K562 (cell line): ENCODE data around the gene ZBTB20. TPM values are rescaled to one million over a fixed set of nuclear protein-coding genes. Genes with fewer than 3 reads are reported as not detected.

ENCODE experiments used
- ATAC-seq: fragments of 200-7000 bp; cut with Tn5 transposase; 3 replicates; pipeline ENCODE4 v1.9.1; 2020; ENCODE audit warnings: moderate library complexity
- BruUV-seq: library from RNA; stranded (reverse); fragments of 400-500 nt; replicated peaks from 2 replicates; lab custom pipeline; 2021; lab: Mats Ljungman, UMichigan
- CTCF ChIA-PET: fragments of 300-600 bp; formaldehyde crosslinking; extraction: SDS; loops from one replicate; lab custom pipeline; 2021; ENCODE audit warnings: low intra/inter-chr PET ratio; lab: Yijun Ruan, JAX
- POLR2A ChIA-PET: fragments of 300-600, 350-650 bp; sonication (Branson Sonifier 250); formaldehyde crosslinking; extraction: SDS; loops from one replicate; lab custom pipeline; 2021; ENCODE audit warnings: antibody characterized with exemption, inconsistent platforms; lab: Yijun Ruan, JAX
- DNase-seq, 4 experiments: peaks; one replicate each; pipeline versions ENCODE4 v3.0.0 to v3.0.0-alpha.2; 2011 to 2018; ENCODE audit warnings: low spot score in 3 of 4, mixed read lengths in 3 of 4; ENCODE audit errors: extremely low read depth in 1 of 4
- FAIRE-seq: peaks from 2 replicates; lab custom pipeline; 2011; peaks lifted over from hg19 to GRCh38; lab: Jason Lieb, UNC
- H2AFZ ChIP-seq: 2 replicates; pipeline ENCODE4 v1.6.0; 2011; ENCODE audit warnings: low read depth, low read length, control low read depth, inconsistent platforms
- H3K27ac ChIP-seq: fragments of 200-600 bp; 3 replicates; pipeline ENCODE4 v1.8.0; 2011; ENCODE audit warnings: low read depth, mild to moderate bottlenecking, control low read depth, inconsistent platforms, low read length, moderate library complexity, mixed read lengths; ENCODE audit errors: extremely low read depth
- H3K27me3 ChIP-seq, 2 experiments: fragments of 300-600 bp in 1 of 2; 2 replicates in 1 of 2; 3 replicates in 1 of 2; pipeline versions ENCODE4 v1.6.0 to v1.8.0; 2011; ENCODE audit warnings: inconsistent platforms in 2 of 2, low read length in 2 of 2, mild to moderate bottlenecking in 1 of 2, mixed read lengths in 1 of 2, moderate library complexity in 1 of 2; ENCODE audit not compliant: control insufficient read depth in 2 of 2, insufficient read depth in 2 of 2
- H3K36me3 ChIP-seq: fragments of 300-600 bp; 3 replicates; pipeline ENCODE4 v1.8.0; 2011; ENCODE audit warnings: mild to moderate bottlenecking, low read length, inconsistent platforms; ENCODE audit not compliant: control insufficient read depth, insufficient read depth
- H3K4me1 ChIP-seq, 2 experiments: fragments of 200-600 bp in 1 of 2; replicated peaks in 1 of 2; 2 replicates in 1 of 2; 3 replicates in 1 of 2; pipeline versions ENCODE4 v1.5.1 to v1.8.0; 2011; ENCODE audit warnings: inconsistent platforms in 2 of 2, low read length in 2 of 2, mild to moderate bottlenecking in 1 of 2, mixed read lengths in 1 of 2, moderate library complexity in 1 of 2; ENCODE audit not compliant: control insufficient read depth in 2 of 2, insufficient read depth in 2 of 2
- H3K4me2 ChIP-seq: 2 replicates; pipeline ENCODE4 v1.6.1; 2011; ENCODE audit warnings: low read length, control low read depth, inconsistent platforms, mixed read lengths; ENCODE audit not compliant: insufficient read depth
- H3K4me3 ChIP-seq: fragments of 200-600 bp; sonication (generic), shearing (Covaris generic); 2 replicates; pipeline ENCODE4 v1.5.1; 2016; ENCODE audit warnings: control low read depth, inconsistent platforms
- H3K79me2 ChIP-seq: fragments of 200-600 bp; 3 replicates; pipeline ENCODE4 v1.8.0; 2011; ENCODE audit warnings: low read length, inconsistent platforms; ENCODE audit not compliant: control insufficient read depth, insufficient read depth
- H3K9ac ChIP-seq, 2 experiments: 2 replicates each; pipeline versions ENCODE4 v1.6.0 to v1.6.1; 2011; ENCODE audit warnings: low read depth in 2 of 2, low read length in 2 of 2, control low read depth in 1 of 2, inconsistent platforms in 1 of 2, mild to moderate bottlenecking in 1 of 2, mixed read lengths in 1 of 2; ENCODE audit not compliant: insufficient read depth in 1 of 2
- H3K9me1 ChIP-seq: one replicate; pipeline ENCODE4 v1.6.0; 2011; ENCODE audit warnings: inconsistent platforms, mild to moderate bottlenecking, low read length, moderate library complexity; ENCODE audit not compliant: control insufficient read depth, insufficient read depth
- H3K9me3 ChIP-seq: replicated peaks from 2 replicates; pipeline ENCODE4 v1.5.1; 2011; ENCODE audit warnings: low read depth, low read length, inconsistent platforms; ENCODE audit not compliant: control insufficient read depth, insufficient read depth
- H4K20me1 ChIP-seq: replicated peaks from 2 replicates; pipeline ENCODE4 v1.6.1; 2011; ENCODE audit warnings: low read length, inconsistent platforms, mixed read lengths; ENCODE audit not compliant: control insufficient read depth, insufficient read depth
- BCLAF1 ChIP-seq, 2 experiments: fragments of 450-650 bp in 1 of 2; IDR thresholded peaks; 2 replicates each; pipeline ENCODE4 v1.6.1; 2011 to 2017; ENCODE audit warnings: low read depth in 2 of 2, antibody characterized with exemption in 1 of 2, borderline replicate concordance in 1 of 2, low read length in 1 of 2, mild to moderate bottlenecking in 1 of 2, mixed read lengths in 1 of 2; ENCODE audit not compliant: control insufficient read depth in 1 of 2
- FOXJ2 ChIP-seq: fragments of 200-800 bp; sonication (Bioruptor generic); IDR thresholded peaks from 2 replicates; pipeline ENCODE4 v1.6.1; 2016; ENCODE audit warnings: missing genetic modification characterization, missing compliant biosample characterization
- HNRNPH1 ChIP-seq: fragments of 200-400 bp; formaldehyde crosslinking; optimal IDR thresholded peaks from 2 replicates; pipeline ENCODE3; 2017; ENCODE audit warnings: low read depth, mild to moderate bottlenecking, low read length, moderate library complexity
- LCOR ChIP-seq: sonication (generic); formaldehyde crosslinking; IDR thresholded peaks from 2 replicates; pipeline ENCODE4 v1.8.0; 2022; ENCODE audit warnings: mild to moderate bottlenecking, missing genetic modification reagents
- MAFK ChIP-seq: IDR thresholded peaks from 2 replicates; pipeline ENCODE4 v1.6.1; 2011; ENCODE audit warnings: low read length, improper control_type of control experiment
- SMAD2 ChIP-seq: fragments of 150-350 bp; IDR thresholded peaks from 2 replicates; pipeline ENCODE4 v1.6.1; 2014; ENCODE audit warnings: low read depth, mild to moderate bottlenecking, low read length
- TFAM ChIP-seq: fragments of 250-450 bp; sonication (Bioruptor Pico); conservative IDR thresholded peaks from 2 replicates; pipeline ENCODE4 v1.5.0; 2021; ENCODE audit warnings: mild to moderate bottlenecking, moderate library complexity
- ZNF280B ChIP-seq: fragments of 250-450 bp; sonication (Bioruptor Pico); IDR thresholded peaks from 2 replicates; pipeline ENCODE4 v1.5.1; 2021; ENCODE audit warnings: mild to moderate bottlenecking
- WGBS: fragments of 100-300 bp; shearing (Covaris generic); methylation state at CpG from one replicate; pipeline ENCODE4 v1.1.6; 2016; ENCODE audit warnings: low coverage, mixed read lengths; ENCODE audit not compliant: insufficient coverage; ENCODE audit errors: missing lambda C conversion rate; 5-methylcytosine and 5-hydroxymethylcytosine counted together
- in situ Hi-C: fragments of 300-500 bp; cut with MboI; formaldehyde crosslinking; loops from 4 replicates; pipeline ENCODE4 v1.15.0; 2018; ENCODE audit warnings: inconsistent platforms, mixed read lengths
- intact Hi-C: fragments of 100-400 bp; cut with micrococcal nuclease; formaldehyde crosslinking; loops from 2 replicates; pipeline ENCODE4 v1.14.2; 2022
- polyA plus RNA-seq, 8 experiments: library from polyadenylated mRNA; depleted of rRNA in 4 of 8; stranded (reverse) in 5 of 8; unstranded in 3 of 8; fragments of >200 nt; fragmentation: Nextera tagmentation in 2 of 8; fragmentation: Illumina TruSeq in 1 of 8; extraction: Ambion mirVana in 2 of 8; extraction: Trizol in 1 of 8; gene quantifications; 2 replicates each; pipeline versions ENCODE4 v1.2.1 to v1.2.3, GENCODE V29; 2011 to 2014; ENCODE audit warnings: inconsistent platforms in 1 of 8, missing spikeins in 1 of 8
- total RNA-seq, 7 experiments: library from RNA; depleted of rRNA in 6 of 7; stranded (reverse); fragments of >200 nt in 6 of 7; fragmentation: Illumina TruSeq in 2 of 7; extraction: Trizol in 2 of 7; gene quantifications; 2 replicates each; pipeline versions ENCODE4 v1.2.1 to v1.2.3, GENCODE V29; 2011 to 2021; ENCODE audit warnings: low replicate concordance in 1 of 7
- TF ChIP-seq, protein P1 (sequence below): fragments of 450-650 bp; conservative IDR thresholded peaks from 2 replicates; pipeline ENCODE4 v1.6.1; 2016; ENCODE audit warnings: missing genetic modification characterization, low read depth, mild to moderate bottlenecking, missing compliant biosample characterization, moderate library complexity

Gene ZBTB20
- total and polyA plus RNA-seq, 9 of the 15 experiments (the other 6 are each of a cell fraction or from before 2014, with no cell fraction given), result 0.17 to 1.7 (median 0.45) TPM

DNA sequence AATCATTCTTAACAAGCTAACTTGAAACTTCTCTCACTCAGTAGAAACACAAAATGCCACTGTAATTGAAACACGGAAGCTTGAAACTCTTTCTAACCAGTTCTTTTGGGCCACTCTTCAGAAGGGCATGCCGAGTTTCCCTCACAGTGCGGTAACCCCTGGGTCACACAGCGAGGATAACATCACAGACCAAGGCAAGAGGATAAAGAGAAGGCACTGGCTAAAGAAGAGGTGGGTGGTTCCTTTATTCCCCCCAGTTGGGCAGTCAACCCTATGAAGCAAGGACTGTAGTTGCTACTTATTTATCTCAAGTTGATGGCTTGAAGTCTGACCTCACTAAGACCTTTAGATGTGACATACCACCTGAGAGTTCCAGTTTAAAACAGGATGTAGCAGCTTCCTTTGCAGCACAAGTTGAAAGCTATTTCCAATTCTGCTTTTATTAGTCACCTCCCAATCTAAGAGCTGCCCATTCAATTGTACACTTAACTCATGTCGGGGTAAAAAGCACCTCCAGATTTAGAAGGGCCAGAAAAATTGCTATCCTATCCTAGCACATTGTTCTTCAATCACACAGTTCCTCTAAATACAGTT is 580.8 kb downstream of the ZBTB20 start:
- ChIA-PET CTCF (no interaction called here), POLR2A (no interaction called here)
- H3K4me1 ChIP-seq, result no peaks in the 10 kb centered on the region
- in situ Hi-C loops, result no loop called here
- TF ChIP-seq ZNF280B (CRISPR knock-in tag) (no peak), TFAM (no peak), MAFK (no peak), FOXJ2 (tag) (no peak), BCLAF1 (IDR thresholded peaks at IDR 0.05; ENCODE audit: borderline replicate concordance in 1 of 2, control insufficient read depth in 1 of 2, low read depth in 2 of 2, low read length in 1 of 2) (no peak), HNRNPH1 (no peak), LCOR (CRISPR knock-in tag) (no peak), SMAD2 (no peak)
- TF ChIP-seq, protein P1, sequence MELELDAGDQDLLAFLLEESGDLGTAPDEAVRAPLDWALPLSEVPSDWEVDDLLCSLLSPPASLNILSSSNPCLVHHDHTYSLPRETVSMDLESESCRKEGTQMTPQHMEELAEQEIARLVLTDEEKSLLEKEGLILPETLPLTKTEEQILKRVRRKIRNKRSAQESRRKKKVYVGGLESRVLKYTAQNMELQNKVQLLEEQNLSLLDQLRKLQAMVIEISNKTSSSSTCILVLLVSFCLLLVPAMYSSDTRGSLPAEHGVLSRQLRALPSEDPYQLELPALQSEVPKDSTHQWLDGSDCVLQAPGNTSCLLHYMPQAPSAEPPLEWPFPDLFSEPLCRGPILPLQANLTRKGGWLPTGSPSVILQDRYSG (tag), result no peak
- H4K20me1 ChIP-seq, result no peaks in the 10 kb centered on the region
- H3K9me3 ChIP-seq, result no peaks in the 10 kb centered on the region
- H3K4me2 ChIP-seq, result no peak overlapping the region
- H3K79me2 ChIP-seq, result no peaks in the 10 kb centered on the region
- FAIRE-seq (no peak), ATAC-seq (no peak), DNase-seq (no peak)
- no peaks in the 10 kb centered on the region for H3K9me1 ChIP-seq
- intact Hi-C loops, result no loop called here
- BruUV-seq, result no TSS peak
- WGBS, result 3% methylated on average over 5 of the region's 5 CpGs
- no peak overlapping the region for H3K27ac ChIP-seq
- no peaks in the 10 kb centered on the region for H3K27me3 ChIP-seq
- H3K4me3 ChIP-seq, result no peak overlapping the region
- H3K36me3 ChIP-seq, result no peaks in the 10 kb centered on the region
- H3K9ac ChIP-seq, result no peak overlapping the region
- H2AFZ ChIP-seq, result no peak overlapping the region
